Activated T-cell treated with anti-CD3 and anti-CD28 coated beads, Interleukin-2, amount 50 U/mL, for 72 hours (primary cell): Measurements from ENCODE around the gene ACRBP. TPM values are rescaled to one million over a fixed set of nuclear protein-coding genes. Genes with fewer than 3 reads are reported as not detected.

Source experiments
- ATAC-seq, 2 donors: fragments of 150-1000 bp; cut with Tn5 transposase; replicated peaks in 1 of 2; 2 replicates each; pipeline ENCODE4 v1.10.0; 2021; ENCODE audit warnings: moderate library complexity in 2 of 2, mild to moderate bottlenecking in 1 of 2
- DNase-seq, 2 donors: peaks; one replicate each; pipeline ENCODE4 v3.0.0; 2021 to 2022; ENCODE audit warnings: mixed read lengths in 1 of 2
- H3K27ac Mint-ChIP-seq: one replicate; pipeline ENCODE4 v1.8.0; 2022; ENCODE audit warnings: mild to moderate bottlenecking, moderate library complexity, mixed read lengths
- H3K27me3 Mint-ChIP-seq: one replicate; pipeline ENCODE4 v1.8.0; 2022; ENCODE audit warnings: low read depth, mixed read lengths
- H3K36me3 Mint-ChIP-seq, 2 donors: one replicate each; pipeline ENCODE4 v1.8.0; 2022; ENCODE audit warnings: mixed read lengths in 2 of 2, mild to moderate bottlenecking in 1 of 2; ENCODE audit not compliant: insufficient read depth in 2 of 2
- H3K4me1 Mint-ChIP-seq: one replicate; pipeline ENCODE4 v1.8.0; 2022; ENCODE audit warnings: low read depth, mixed read lengths
- H3K4me3 Mint-ChIP-seq, 2 donors: one replicate each; pipeline ENCODE4 v1.8.0; 2022; ENCODE audit warnings: mild to moderate bottlenecking in 2 of 2, mixed read lengths in 2 of 2, moderate library complexity in 2 of 2
- H3K9me3 Mint-ChIP-seq, 2 donors: one replicate each; pipeline ENCODE4 v1.8.0; 2022; ENCODE audit warnings: mixed read lengths in 2 of 2
- total RNA-seq, 2 donors: library from RNA; stranded (reverse); gene quantifications; one replicate each; pipeline ENCODE4 v1.2.3, GENCODE V29; 2022

ACRBP gene
- total RNA-seq, 2 donors from 2014 or later: 5.2 to 6.1 TPM

- Mint-ChIP-seq H3K4me1 (peaks cover 16% of the 10 kb centered on the region), H3K36me3 (peaks cover 10 to 32% of the 10 kb centered on the region in 2 donors), H3K27me3 (no peaks in the 10 kb centered on the region), H3K4me3 (no peak overlapping the region), H3K27ac (no peak overlapping the region), H3K9me3 (no peaks in the 10 kb centered on the region)
- ATAC-seq: no peak
- no peak for DNase-seq
These were observed 20.5 kb upstream of the ACRBP start for GRCh38 chr12:6667559-6668210.

GRCh38 chr12:6666211-6666610 is 19.0 kb upstream of the ACRBP start:
- peaks cover 26% of the 10 kb centered on the region for H3K4me1 Mint-ChIP-seq
- no peaks in the 10 kb centered on the region for H3K27me3 Mint-ChIP-seq
- no peaks in the 10 kb centered on the region for H3K9me3 Mint-ChIP-seq
- H3K27ac Mint-ChIP-seq: no peak overlapping the region
- peaks cover 9 to 25% of the 10 kb centered on the region in 2 donors for H3K36me3 Mint-ChIP-seq
- DNase-seq (no peak), ATAC-seq (no peak)
- no peak overlapping the region for H3K4me3 Mint-ChIP-seq

- ATAC-seq: no peak
- Mint-ChIP-seq H3K27me3 (no peaks in the 10 kb centered on the region), H3K9me3 (no peaks in the 10 kb centered on the region), H3K4me3 (no peak overlapping the region), H3K27ac (no peak overlapping the region), H3K36me3 (peaks cover 4 to 15% of the 10 kb centered on the region in 2 donors), H3K4me1 (peaks cover 26% of the 10 kb centered on the region)
- DNase-seq: no peak
These were observed 17.7 kb upstream of the ACRBP start for GRCh38 chr12:6664902-6665301.

- H3K27me3 Mint-ChIP-seq: no peaks in the 10 kb centered on the region
- H3K4me1 Mint-ChIP-seq: peaks cover 36% of the 10 kb centered on the region
- H3K9me3 Mint-ChIP-seq: no peaks in the 10 kb centered on the region
- DNase-seq: peak; percentile 94 to 97
- ATAC-seq: peak; percentile 100
- peak within 1 kb of the TSS; percentile 92 to 100 for H3K4me3 Mint-ChIP-seq
- peaks cover 2 to 8% of the 10 kb centered on the region in 2 donors for H3K36me3 Mint-ChIP-seq
- peak within 1 kb of the TSS; percentile 79 for H3K27ac Mint-ChIP-seq
These were observed 15.9 kb upstream of the ACRBP start, which contains the start of gene ING4 for GRCh38 chr12:6662906-6663742. TSS of gene ING4 (minus strand) at chr12:6663119. CDS start at chr12:6663101, 18 bp downstream.

GRCh38 chr12:6662602-6662905 is 15.3 kb upstream of the ACRBP start:
- Mint-ChIP-seq H3K9me3 (no peaks in the 10 kb centered on the region), H3K27me3 (no peaks in the 10 kb centered on the region), H3K27ac (peak overlapping the region; percentile 79), H3K36me3 (peaks cover 0 to 4% of the 10 kb centered on the region in 2 donors), H3K4me1 (peaks cover 38% of the 10 kb centered on the region), H3K4me3 (peak overlapping the region; percentile 92 to 100)
- no peak for DNase-seq
- peak; percentile 65 for ATAC-seq

- Mint-ChIP-seq H3K27me3 (no peaks in the 10 kb centered on the region), H3K9me3 (no peaks in the 10 kb centered on the region), H3K4me1 (peaks cover 10% of the 10 kb centered on the region), H3K36me3 (peaks cover 7 to 12% of the 10 kb centered on the region in 2 donors), H3K27ac (peak overlapping the region; percentile 60), H3K4me3 (no peak overlapping the region)
- ATAC-seq (no peak), DNase-seq (no peak)
These were observed 6.8 kb upstream of the ACRBP start for GRCh38 chr12:6653987-6654386.

- ATAC-seq: no peak
- no peak for DNase-seq
- Mint-ChIP-seq H3K4me1 (peaks cover 3% of the 10 kb centered on the region), H3K27ac (no peak overlapping the region), H3K36me3 (peaks cover 7 to 8% of the 10 kb centered on the region in 2 donors), H3K4me3 (no peak overlapping the region), H3K9me3 (no peaks in the 10 kb centered on the region), H3K27me3 (no peaks in the 10 kb centered on the region)
These were observed 6.1 kb upstream of the ACRBP start for GRCh38 chr12:6653342-6653741.

GRCh38 chr12:6652391-6652790 is 5.2 kb upstream of the ACRBP start:
- H3K4me3 Mint-ChIP-seq: no peak overlapping the region
- H3K27ac Mint-ChIP-seq: no peak overlapping the region
- ATAC-seq (no peak), DNase-seq (no peak)
- H3K4me1 Mint-ChIP-seq: no peaks in the 10 kb centered on the region
- H3K36me3 Mint-ChIP-seq: peaks cover 7 to 9% of the 10 kb centered on the region in 2 donors
- H3K9me3 Mint-ChIP-seq: no peaks in the 10 kb centered on the region
- H3K27me3 Mint-ChIP-seq: no peaks in the 10 kb centered on the region

- peaks cover 8 to 16% of the 10 kb centered on the region in 2 donors for H3K36me3 Mint-ChIP-seq
These were observed 3.6 kb upstream of the ACRBP start for GRCh38 chr12:6650832-6651231.

GRCh38 chr12:6646276-6647082 is 753 bp downstream of the ACRBP start:
- Mint-ChIP-seq H3K27me3 (peaks cover 5% of the 10 kb centered on the region), H3K4me1 (peaks cover 16% of the 10 kb centered on the region), H3K4me3 (peak overlapping the region; percentile 77 to 81), H3K9me3 (peaks cover 4 to 9% of the 10 kb centered on the region in 2 donors), H3K36me3 (peaks cover 10 to 23% of the 10 kb centered on the region in 2 donors), H3K27ac (peak overlapping the region; percentile 27)
- no peak for DNase-seq
- peak in 1 of 2 donors; percentile 13 for ATAC-seq

More at GRCh38 chr12:6650832-6651231, 3.6 kb upstream of the ACRBP start:
- no peak for DNase-seq
- no peak overlapping the region for H3K4me3 Mint-ChIP-seq
- no peaks in the 10 kb centered on the region for H3K27me3 Mint-ChIP-seq
- peaks cover 13% of the 10 kb centered on the region for H3K4me1 Mint-ChIP-seq
- H3K27ac Mint-ChIP-seq: no peak overlapping the region
- H3K9me3 Mint-ChIP-seq: no peaks in the 10 kb centered on the region
- ATAC-seq: no peak

GRCh38 chr12:6644903-6645302 is 2.3 kb downstream of the ACRBP start:
- Mint-ChIP-seq H3K27ac (no peak overlapping the region), H3K27me3 (peaks cover 5% of the 10 kb centered on the region), H3K4me3 (no peak overlapping the region), H3K36me3 (peaks cover 8 to 20% of the 10 kb centered on the region in 2 donors), H3K9me3 (peaks cover 4 to 9% of the 10 kb centered on the region in 2 donors), H3K4me1 (peaks cover 16% of the 10 kb centered on the region)
- no peak for DNase-seq
- ATAC-seq: no peak

- Mint-ChIP-seq H3K27ac (no peak overlapping the region), H3K4me3 (no peak overlapping the region), H3K9me3 (peaks cover 4 to 9% of the 10 kb centered on the region in 2 donors), H3K36me3 (peaks cover 8 to 20% of the 10 kb centered on the region in 2 donors), H3K4me1 (peaks cover 16% of the 10 kb centered on the region), H3K27me3 (peaks cover 5% of the 10 kb centered on the region)
- DNase-seq (no peak), ATAC-seq (no peak)
These were observed 3.0 kb downstream of the ACRBP start for GRCh38 chr12:6644257-6644596.
